ENCODE results near the gene LIPC.

The LIPC gene

DNA sequence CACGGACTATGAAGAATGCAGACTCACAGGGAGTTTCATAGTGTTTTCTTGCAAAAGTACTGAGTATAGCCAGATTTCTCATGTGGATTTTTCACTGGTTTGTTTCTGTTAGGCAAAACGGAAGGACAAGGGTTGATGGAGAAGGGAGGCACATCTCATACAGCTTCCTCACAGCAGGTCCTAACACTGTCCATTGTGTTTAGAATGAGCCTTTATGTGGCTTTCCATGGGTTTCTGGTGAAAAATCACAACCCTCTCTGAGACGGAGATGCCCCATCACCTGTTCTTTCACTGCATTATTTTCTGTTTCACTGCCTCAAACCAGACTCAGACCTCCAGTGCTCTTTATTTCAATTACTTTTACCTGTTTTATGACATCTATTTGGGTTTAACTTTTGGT is 25.0 kb upstream of the LIPC start:
- no peak overlapping the region for H3K27ac ChIP-seq
- H3K4me3 ChIP-seq (ENCODE audit: low read depth, low read length): no peak overlapping the region
- TF ChIP-seq, protein P1, sequence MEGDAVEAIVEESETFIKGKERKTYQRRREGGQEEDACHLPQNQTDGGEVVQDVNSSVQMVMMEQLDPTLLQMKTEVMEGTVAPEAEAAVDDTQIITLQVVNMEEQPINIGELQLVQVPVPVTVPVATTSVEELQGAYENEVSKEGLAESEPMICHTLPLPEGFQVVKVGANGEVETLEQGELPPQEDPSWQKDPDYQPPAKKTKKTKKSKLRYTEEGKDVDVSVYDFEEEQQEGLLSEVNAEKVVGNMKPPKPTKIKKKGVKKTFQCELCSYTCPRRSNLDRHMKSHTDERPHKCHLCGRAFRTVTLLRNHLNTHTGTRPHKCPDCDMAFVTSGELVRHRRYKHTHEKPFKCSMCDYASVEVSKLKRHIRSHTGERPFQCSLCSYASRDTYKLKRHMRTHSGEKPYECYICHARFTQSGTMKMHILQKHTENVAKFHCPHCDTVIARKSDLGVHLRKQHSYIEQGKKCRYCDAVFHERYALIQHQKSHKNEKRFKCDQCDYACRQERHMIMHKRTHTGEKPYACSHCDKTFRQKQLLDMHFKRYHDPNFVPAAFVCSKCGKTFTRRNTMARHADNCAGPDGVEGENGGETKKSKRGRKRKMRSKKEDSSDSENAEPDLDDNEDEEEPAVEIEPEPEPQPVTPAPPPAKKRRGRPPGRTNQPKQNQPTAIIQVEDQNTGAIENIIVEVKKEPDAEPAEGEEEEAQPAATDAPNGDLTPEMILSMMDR (IDR thresholded peaks at IDR 0.05; ENCODE audit: low read depth, low read length): no peak
- no peak for DNase-seq
- H3K36me3 ChIP-seq: no peaks in the 10 kb centered on the region
- no peaks in the 10 kb centered on the region for H3K9me3 ChIP-seq (ENCODE audit: severe bottlenecking)
- H3K27me3 ChIP-seq (ENCODE audit: insufficient read depth, low read depth, severe bottlenecking): no peaks in the 10 kb centered on the region

DNA sequence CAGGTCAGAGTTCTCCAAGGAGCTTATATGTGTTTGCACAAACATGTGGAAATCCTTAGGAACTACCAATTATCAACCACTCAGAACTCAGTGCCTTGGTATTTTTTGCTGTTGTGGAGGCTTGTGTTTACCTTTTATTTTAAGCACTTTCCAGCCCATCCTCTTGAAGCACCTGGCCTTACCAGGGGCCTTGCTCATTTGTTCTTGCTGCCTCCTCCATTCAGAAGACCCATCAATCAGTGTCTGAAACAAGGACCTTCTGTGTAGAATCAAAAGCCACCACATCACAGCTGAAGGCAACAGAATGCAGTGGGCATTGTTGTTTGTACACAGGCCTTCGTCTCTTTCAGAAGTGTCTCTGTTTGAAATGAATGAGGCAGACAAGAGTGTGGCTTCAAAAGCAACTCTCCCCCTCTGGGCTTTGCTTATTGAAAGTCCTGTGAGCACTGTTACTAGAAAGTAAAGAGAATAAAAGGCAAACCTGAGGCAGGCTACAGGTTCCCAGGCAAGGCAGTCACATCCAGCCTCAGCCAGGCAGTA is 24.5 kb upstream of the LIPC start:
- DNase-seq: no peak
- H3K36me3 ChIP-seq: no peaks in the 10 kb centered on the region
- no peaks in the 10 kb centered on the region for H3K9me3 ChIP-seq (ENCODE audit: severe bottlenecking)
- TF ChIP-seq, protein P1 (IDR thresholded peaks at IDR 0.05; ENCODE audit: low read depth, low read length): no peak
- no peak overlapping the region for H3K27ac ChIP-seq
- H3K4me3 ChIP-seq (ENCODE audit: low read depth, low read length): no peak overlapping the region
- no peaks in the 10 kb centered on the region for H3K27me3 ChIP-seq (ENCODE audit: insufficient read depth, low read depth, severe bottlenecking)

DNA sequence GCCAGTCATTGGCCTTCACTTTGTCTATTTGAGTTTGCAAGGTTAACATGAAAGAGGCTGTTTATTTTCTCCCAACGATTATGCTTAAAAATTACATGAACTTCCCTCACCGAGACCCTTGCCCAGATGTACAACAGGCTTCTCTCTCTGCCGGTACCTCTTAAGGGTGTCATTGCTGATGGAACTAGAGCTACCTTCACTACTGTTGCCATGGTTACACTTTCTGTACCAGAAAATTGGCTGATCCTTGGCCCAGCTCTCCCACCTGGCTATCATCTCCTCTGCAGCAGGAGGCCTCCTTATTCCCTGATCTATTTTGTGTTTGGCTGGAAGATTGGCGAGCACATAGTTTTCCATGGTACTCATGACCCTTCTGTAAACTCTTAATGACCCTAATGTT is 24.0 kb upstream of the LIPC start:
- no peaks in the 10 kb centered on the region for H3K27me3 ChIP-seq (ENCODE audit: insufficient read depth, low read depth, severe bottlenecking)
- TF ChIP-seq, protein P1 (IDR thresholded peaks at IDR 0.05; ENCODE audit: low read depth, low read length): no peak
- H3K27ac ChIP-seq: no peak overlapping the region
- no peaks in the 10 kb centered on the region for H3K9me3 ChIP-seq (ENCODE audit: severe bottlenecking)
- H3K36me3 ChIP-seq: no peaks in the 10 kb centered on the region
- H3K4me3 ChIP-seq (ENCODE audit: low read depth, low read length): no peak overlapping the region
- no peak for DNase-seq

DNA sequence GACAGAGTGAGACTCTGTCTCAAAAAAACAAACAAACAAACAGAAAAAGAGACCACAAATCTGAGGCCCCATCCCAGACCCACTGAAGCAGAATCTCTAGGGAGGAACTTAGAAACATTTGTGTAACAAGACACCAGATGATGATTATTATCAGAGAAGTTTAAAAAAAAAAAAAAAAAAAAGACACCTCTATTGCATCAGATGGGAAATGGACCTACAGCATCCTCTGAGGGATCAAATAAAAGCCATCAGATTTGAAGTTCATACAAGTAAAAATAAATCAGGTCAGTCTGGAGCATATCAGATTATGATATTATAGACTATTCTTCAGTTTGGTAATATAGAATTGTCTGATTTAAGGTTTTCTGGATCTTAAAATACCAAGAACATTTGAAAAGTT is 21.9 kb upstream of the LIPC start:
- no peak for DNase-seq
- peaks cover 6% of the 10 kb centered on the region for H3K9me3 ChIP-seq (ENCODE audit: severe bottlenecking)
- no peaks in the 10 kb centered on the region for H3K27me3 ChIP-seq (ENCODE audit: insufficient read depth, low read depth, severe bottlenecking)
- no peaks in the 10 kb centered on the region for H3K36me3 ChIP-seq
- H3K27ac ChIP-seq: no peak overlapping the region
- TF ChIP-seq, protein P1 (IDR thresholded peaks at IDR 0.05; ENCODE audit: low read depth, low read length): no peak
- H3K4me3 ChIP-seq (ENCODE audit: low read depth, low read length): no peak overlapping the region

DNA sequence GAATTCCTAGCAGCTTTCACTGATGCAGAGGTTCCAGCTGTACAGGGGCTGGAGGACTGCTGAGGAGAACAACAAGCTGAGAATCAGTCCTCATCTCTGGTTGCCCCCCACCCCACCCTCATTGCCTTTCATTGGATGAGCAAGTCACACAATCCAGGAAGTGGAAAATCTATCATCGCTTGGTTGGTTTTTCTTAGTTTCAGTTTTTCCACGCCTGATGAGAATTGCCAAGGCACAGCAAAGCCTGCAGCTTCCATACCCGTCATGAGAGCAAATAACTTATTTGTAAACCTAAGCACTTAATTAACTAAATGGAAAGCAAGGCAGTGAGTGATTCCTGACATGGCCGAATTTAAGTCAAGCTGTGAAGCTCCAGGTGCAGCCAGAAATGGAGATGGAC is 21.4 kb upstream of the LIPC start:
- H3K27me3 ChIP-seq (ENCODE audit: insufficient read depth, low read depth, severe bottlenecking): no peaks in the 10 kb centered on the region
- no peak overlapping the region for H3K4me3 ChIP-seq (ENCODE audit: low read depth, low read length)
- H3K9me3 ChIP-seq (ENCODE audit: severe bottlenecking): peaks cover 6% of the 10 kb centered on the region
- no peak overlapping the region for H3K27ac ChIP-seq
- H3K36me3 ChIP-seq: no peaks in the 10 kb centered on the region
- DNase-seq: no peak
- TF ChIP-seq, protein P1 (IDR thresholded peaks at IDR 0.05; ENCODE audit: low read depth, low read length): no peak

DNA sequence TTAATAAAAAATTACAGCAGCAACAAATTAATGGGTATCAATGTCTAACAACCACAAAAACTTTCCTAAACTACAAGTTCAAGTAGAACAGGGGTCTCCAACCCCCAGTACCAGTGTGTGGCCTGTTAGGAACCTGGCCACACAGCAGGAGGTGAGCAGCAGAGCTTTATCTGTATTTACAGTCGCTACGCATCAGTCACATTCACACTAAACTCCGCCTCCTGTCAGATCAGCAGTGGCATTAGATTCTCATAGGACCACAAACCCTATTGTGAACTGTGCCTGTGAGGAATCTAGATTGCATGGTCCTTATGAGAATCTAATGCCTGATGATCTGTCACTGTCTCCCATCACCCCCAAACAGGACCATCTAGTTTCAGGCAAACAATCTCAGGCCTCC is 18.5 kb upstream of the LIPC start:
- Histone ChIP-seq H3K27ac (no peak overlapping the region), H3K9me3 (ENCODE audit: severe bottlenecking) (peaks cover 6% of the 10 kb centered on the region), H3K27me3 (ENCODE audit: insufficient read depth, low read depth, severe bottlenecking) (no peaks in the 10 kb centered on the region), H3K4me3 (ENCODE audit: low read depth, low read length) (no peak overlapping the region), H3K36me3 (no peaks in the 10 kb centered on the region)
- no peak for DNase-seq
- TF ChIP-seq, protein P1 (IDR thresholded peaks at IDR 0.05; ENCODE audit: low read depth, low read length): no peak

All from WERI-Rb-1 (cell line).